Posterior vena cava (tissue), 2 donors: ENCODE data around the gene ABCC8. TPM values are rescaled to one million over a fixed set of nuclear protein-coding genes. Genes with fewer than 3 reads are reported as not detected.

ENCODE experiments used
- DNase-seq: peaks from one replicate; pipeline ENCODE4 v3.0.0-alpha.2; 2020; ENCODE audit warnings: low spot score
- intact Hi-C, 2 donors: fragments of 100-400 bp; cut with DNase I; formaldehyde crosslinking; loops; one replicate each; pipeline versions ENCODE4 v1.14.1 to v1.14.2; 2022 to 2023
- total RNA-seq, 2 donors: library from RNA; stranded (reverse); fragmentation: NEBNext Ultra II Directional; extraction: Animal tissue kit (Norgen Biotek cat#: 25700); gene quantifications; one replicate each; pipeline ENCODE4 v1.2.1, GENCODE V29; 2021
- donor health status: DM: yes; HTN: yes; CAD: no.
- donor health status: DM: yes; HTN: yes; CAD: no.

ABCC8 gene
- total RNA-seq, 2 donors from 2014 or later = 3.4 to 11.4 TPM

GRCh38 chr11:17347676-17348075 is 129.0 kb downstream of the ABCC8 start:
- intact Hi-C loops = no loop called here
- DNase-seq = no peak

GRCh38 chr11:17343907-17344306 is 132.7 kb downstream of the ABCC8 start:
- intact Hi-C loops = no loop called here
- no peak for DNase-seq

- no peak for DNase-seq
- intact Hi-C loops = no loop called here
Measured at GRCh38 chr11:17343257-17343656, 133.4 kb downstream of the ABCC8 start.

Other genes starting within 250 kb of the ABCC8 start
- 100 to 1,000 TPM; 151 to 162 TPM for gene NUCB2, start 200.1 kb downstream of the ABCC8 start, total RNA-seq
- 1 to 10 TPM; 2.5 to 2.9 TPM for gene NCR3LG1, start 125.0 kb downstream of the ABCC8 start, total RNA-seq
- gene KCNJ11, start 88.2 kb downstream of the ABCC8 start, total RNA-seq = 1 to 10 TPM in 1 of 2 donors, under 1 TPM in 1; 0.56 to 1.3 TPM
- gene USH1C, start 67.6 kb upstream of the ABCC8 start, total RNA-seq = 1 to 10 TPM in 1 of 2 donors, not detected in 1; 2.9 TPM
- not detected for gene OTOG, start 70.4 kb upstream of the ABCC8 start, total RNA-seq
- gene MYOD1, start 242.7 kb upstream of the ABCC8 start, total RNA-seq = not detected